Neural cell (in vitro differentiated cells): ENCODE data around the gene GOLPH3L.

ENCODE experiments used
- EP300 ChIP-seq: fragments of 450-650 bp; conservative IDR thresholded peaks from 2 replicates; pipeline ENCODE4 v1.6.1; 2014; ENCODE audit warnings: antibody characterized with exemption, mild to moderate bottlenecking, moderate library complexity; ENCODE audit not compliant: poor library complexity, severe bottlenecking
- EZH2 ChIP-seq: fragments of 200-600, 300-800 bp; shearing (Covaris generic), sonication (generic); IDR thresholded peaks from 2 replicates; pipeline ENCODE4 v1.6.1; 2014; ENCODE audit warnings: antibody characterized with exemption, low read length, borderline replicate concordance, mild to moderate bottlenecking; ENCODE audit not compliant: insufficient read depth, poor library complexity, severe bottlenecking
- POLR2AphosphoS5 ChIP-seq: IDR thresholded peaks from 2 replicates; pipeline ENCODE4 v1.6.1; 2012
- SMC3 ChIP-seq: fragments of 450-650 bp; conservative IDR thresholded peaks from 2 replicates; pipeline ENCODE4 v1.6.1; 2014; ENCODE audit warnings: antibody characterized with exemption, mild to moderate bottlenecking, moderate library complexity; ENCODE audit not compliant: poor library complexity
- TF ChIP-seq, protein P1 (sequence below): IDR thresholded peaks from 2 replicates; pipeline ENCODE4 v1.6.1; 2012; ENCODE audit warnings: borderline replicate concordance
- TF ChIP-seq, protein P2 (sequence below): fragments of 450-650 bp; IDR thresholded peaks from 2 replicates; pipeline ENCODE4 v1.5.1; 2014; ENCODE audit warnings: antibody characterized with exemption, mild to moderate bottlenecking, moderate library complexity; ENCODE audit not compliant: poor library complexity, severe bottlenecking

DNA sequence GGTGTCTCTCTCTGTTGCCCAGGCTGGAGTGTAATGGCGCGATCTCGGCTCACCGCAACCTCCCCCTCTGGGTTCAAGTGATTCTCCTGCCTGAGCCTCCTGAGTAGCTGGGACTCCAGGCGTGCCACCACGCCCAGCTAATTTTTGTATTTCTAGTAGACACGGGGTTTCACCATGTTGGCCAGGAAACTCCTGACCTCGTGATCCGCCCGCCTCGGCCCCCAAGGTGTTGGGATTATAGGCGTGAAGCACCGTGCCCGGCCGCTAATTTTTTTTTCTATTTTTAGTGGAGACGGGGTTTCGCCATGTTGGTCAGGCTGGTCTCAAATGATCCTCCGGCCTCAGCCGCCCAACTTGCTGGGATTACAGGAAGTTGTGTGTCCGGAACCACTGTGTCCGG is 23.1 kb upstream of the GOLPH3L start:
- TF ChIP-seq, protein P1, sequence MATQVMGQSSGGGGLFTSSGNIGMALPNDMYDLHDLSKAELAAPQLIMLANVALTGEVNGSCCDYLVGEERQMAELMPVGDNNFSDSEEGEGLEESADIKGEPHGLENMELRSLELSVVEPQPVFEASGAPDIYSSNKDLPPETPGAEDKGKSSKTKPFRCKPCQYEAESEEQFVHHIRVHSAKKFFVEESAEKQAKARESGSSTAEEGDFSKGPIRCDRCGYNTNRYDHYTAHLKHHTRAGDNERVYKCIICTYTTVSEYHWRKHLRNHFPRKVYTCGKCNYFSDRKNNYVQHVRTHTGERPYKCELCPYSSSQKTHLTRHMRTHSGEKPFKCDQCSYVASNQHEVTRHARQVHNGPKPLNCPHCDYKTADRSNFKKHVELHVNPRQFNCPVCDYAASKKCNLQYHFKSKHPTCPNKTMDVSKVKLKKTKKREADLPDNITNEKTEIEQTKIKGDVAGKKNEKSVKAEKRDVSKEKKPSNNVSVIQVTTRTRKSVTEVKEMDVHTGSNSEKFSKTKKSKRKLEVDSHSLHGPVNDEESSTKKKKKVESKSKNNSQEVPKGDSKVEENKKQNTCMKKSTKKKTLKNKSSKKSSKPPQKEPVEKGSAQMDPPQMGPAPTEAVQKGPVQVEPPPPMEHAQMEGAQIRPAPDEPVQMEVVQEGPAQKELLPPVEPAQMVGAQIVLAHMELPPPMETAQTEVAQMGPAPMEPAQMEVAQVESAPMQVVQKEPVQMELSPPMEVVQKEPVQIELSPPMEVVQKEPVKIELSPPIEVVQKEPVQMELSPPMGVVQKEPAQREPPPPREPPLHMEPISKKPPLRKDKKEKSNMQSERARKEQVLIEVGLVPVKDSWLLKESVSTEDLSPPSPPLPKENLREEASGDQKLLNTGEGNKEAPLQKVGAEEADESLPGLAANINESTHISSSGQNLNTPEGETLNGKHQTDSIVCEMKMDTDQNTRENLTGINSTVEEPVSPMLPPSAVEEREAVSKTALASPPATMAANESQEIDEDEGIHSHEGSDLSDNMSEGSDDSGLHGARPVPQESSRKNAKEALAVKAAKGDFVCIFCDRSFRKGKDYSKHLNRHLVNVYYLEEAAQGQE = no peak
- TF ChIP-seq, protein P2, sequence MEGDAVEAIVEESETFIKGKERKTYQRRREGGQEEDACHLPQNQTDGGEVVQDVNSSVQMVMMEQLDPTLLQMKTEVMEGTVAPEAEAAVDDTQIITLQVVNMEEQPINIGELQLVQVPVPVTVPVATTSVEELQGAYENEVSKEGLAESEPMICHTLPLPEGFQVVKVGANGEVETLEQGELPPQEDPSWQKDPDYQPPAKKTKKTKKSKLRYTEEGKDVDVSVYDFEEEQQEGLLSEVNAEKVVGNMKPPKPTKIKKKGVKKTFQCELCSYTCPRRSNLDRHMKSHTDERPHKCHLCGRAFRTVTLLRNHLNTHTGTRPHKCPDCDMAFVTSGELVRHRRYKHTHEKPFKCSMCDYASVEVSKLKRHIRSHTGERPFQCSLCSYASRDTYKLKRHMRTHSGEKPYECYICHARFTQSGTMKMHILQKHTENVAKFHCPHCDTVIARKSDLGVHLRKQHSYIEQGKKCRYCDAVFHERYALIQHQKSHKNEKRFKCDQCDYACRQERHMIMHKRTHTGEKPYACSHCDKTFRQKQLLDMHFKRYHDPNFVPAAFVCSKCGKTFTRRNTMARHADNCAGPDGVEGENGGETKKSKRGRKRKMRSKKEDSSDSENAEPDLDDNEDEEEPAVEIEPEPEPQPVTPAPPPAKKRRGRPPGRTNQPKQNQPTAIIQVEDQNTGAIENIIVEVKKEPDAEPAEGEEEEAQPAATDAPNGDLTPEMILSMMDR = no peak
- TF ChIP-seq POLR2AphosphoS5 (no peak), EZH2 (no peak), EP300 (no peak), SMC3 (no peak)
